Left ventricle myocardium inferior (tissue), 1 donor: ENCODE data around the gene CXCR4. TPM values are rescaled to one million over a fixed set of nuclear protein-coding genes. Genes with fewer than 3 reads are reported as not detected.

ENCODE experiments used
- DNase-seq: peaks from one replicate; pipeline ENCODE4 v3.0.0-alpha.2; 2020
- H3K27ac ChIP-seq: fragments of 200-600 bp; replicated peaks from 2 replicates; pipeline ENCODE4 v1.8.0; 2021
- H3K27me3 ChIP-seq: fragments of 200-600 bp; 2 replicates; pipeline ENCODE4 v1.8.0; 2021; ENCODE audit warnings: low read depth
- H3K36me3 ChIP-seq: fragments of 200-600 bp; 2 replicates; pipeline ENCODE4 v1.8.0; 2021
- H3K4me1 ChIP-seq: fragments of 200-600 bp; 2 replicates; pipeline ENCODE4 v1.8.0; 2021
- H3K4me3 ChIP-seq: fragments of 200-600 bp; 2 replicates; pipeline ENCODE4 v1.8.0; 2021; ENCODE audit warnings: mild to moderate bottlenecking, moderate library complexity
- H3K9me3 ChIP-seq: fragments of 200-600 bp; replicated peaks from 2 replicates; pipeline ENCODE4 v1.8.0; 2021
- intact Hi-C: fragments of 100-400 bp; cut with micrococcal nuclease; formaldehyde crosslinking; loops from one replicate; pipeline ENCODE4 v1.11.0; 2022
- total RNA-seq: library from RNA; stranded (reverse); fragmentation: NEBNext Ultra II Directional; extraction: Animal tissue kit (Norgen Biotek cat#: 25700); gene quantifications from one replicate; pipeline ENCODE4 v1.2.1, GENCODE V29; 2021
- TF ChIP-seq, protein P1 (sequence below): fragments of 200-600 bp; IDR thresholded peaks from 2 replicates; pipeline ENCODE4 v1.8.0; 2021; ENCODE audit warnings: antibody characterized with exemption, mild to moderate bottlenecking, borderline replicate concordance
- donor health status: DM: no; HTN: yes; CAD: no; lungs with severe emphysema.

The CXCR4 gene
- total RNA-seq, 1 donor from 2014 or later: 3.2 TPM

DNA sequence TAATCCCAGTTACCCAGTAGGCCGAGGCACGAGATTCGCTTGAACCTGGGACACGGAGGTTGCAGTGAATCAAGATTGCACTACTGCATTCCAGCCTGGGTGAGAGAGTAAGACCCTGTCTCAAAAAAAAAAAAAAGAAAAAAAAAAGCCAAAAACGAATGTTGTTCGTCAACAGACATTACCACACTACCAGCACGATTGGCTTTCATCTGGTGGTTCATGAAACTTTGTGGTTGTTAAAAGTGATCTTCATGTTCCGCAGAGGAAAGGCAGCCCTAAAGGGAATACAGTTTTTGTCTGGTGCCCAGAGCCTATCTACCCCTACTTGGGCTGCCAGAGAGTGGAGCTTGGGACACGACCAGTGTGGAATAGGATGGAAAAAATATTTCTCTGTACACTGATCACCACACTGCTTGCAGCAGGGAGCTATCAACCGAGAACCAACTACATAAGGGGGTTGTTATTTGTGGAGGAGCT, 13.6 kb upstream of the CXCR4 start:
- Histone ChIP-seq H3K9me3 (no peaks in the 10 kb centered on the region), H3K36me3 (no peaks in the 10 kb centered on the region), H3K4me1 (peaks cover under 1% of the 10 kb centered on the region), H3K27ac (no peak overlapping the region), H3K27me3 (peaks cover 14% of the 10 kb centered on the region), H3K4me3 (no peak overlapping the region)
- TF ChIP-seq, protein P1, sequence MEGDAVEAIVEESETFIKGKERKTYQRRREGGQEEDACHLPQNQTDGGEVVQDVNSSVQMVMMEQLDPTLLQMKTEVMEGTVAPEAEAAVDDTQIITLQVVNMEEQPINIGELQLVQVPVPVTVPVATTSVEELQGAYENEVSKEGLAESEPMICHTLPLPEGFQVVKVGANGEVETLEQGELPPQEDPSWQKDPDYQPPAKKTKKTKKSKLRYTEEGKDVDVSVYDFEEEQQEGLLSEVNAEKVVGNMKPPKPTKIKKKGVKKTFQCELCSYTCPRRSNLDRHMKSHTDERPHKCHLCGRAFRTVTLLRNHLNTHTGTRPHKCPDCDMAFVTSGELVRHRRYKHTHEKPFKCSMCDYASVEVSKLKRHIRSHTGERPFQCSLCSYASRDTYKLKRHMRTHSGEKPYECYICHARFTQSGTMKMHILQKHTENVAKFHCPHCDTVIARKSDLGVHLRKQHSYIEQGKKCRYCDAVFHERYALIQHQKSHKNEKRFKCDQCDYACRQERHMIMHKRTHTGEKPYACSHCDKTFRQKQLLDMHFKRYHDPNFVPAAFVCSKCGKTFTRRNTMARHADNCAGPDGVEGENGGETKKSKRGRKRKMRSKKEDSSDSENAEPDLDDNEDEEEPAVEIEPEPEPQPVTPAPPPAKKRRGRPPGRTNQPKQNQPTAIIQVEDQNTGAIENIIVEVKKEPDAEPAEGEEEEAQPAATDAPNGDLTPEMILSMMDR: no peak
- DNase-seq: no peak
- intact Hi-C loops: no loop called here

DNA sequence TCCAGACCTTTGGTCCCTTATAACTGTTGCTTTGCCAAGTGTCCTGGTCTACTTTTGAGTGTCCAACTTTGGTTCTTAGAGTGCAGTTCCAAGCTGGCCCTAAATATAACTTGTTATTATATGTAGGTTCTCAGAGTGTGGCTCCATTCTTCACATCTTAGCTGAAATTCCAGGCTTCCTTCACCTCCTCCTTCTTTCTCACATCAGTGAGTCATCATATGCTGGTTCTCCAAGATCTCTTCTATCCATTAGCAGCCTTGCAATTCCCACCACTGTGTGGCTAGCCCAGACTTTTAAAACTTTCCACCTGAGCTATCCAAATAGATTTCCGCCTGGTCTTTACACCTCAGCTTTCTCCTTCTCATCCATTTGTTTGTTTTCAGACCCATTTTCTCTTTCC, 12.6 kb upstream of the CXCR4 start:
- Histone ChIP-seq H3K4me3 (no peak overlapping the region), H3K36me3 (no peaks in the 10 kb centered on the region), H3K4me1 (peaks cover 10% of the 10 kb centered on the region), H3K9me3 (no peaks in the 10 kb centered on the region), H3K27ac (no peak overlapping the region), H3K27me3 (peaks cover 22% of the 10 kb centered on the region)
- intact Hi-C loops: no loop called here
- TF ChIP-seq, protein P1: no peak
- DNase-seq: no peak

DNA sequence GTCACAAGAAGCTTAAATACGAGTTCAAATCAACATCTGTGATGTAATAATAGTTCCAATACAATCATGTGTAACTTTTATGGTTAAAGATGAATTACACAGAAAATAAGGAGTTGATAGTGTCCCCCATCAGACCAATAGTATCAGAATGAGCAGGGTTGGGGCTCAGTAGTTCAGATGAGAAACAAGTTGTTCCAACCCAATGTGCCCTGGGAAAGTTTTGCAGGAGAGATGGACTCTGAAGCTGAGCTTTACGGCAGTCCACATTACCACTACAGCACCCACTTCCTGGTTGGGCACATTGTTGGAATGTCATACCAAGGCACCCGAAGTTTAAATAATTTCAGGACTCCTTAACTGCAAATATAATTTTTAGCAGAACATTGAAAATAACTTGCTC, 12.1 kb upstream of the CXCR4 start:
- intact Hi-C loops: no loop called here
- Histone ChIP-seq H3K36me3 (no peaks in the 10 kb centered on the region), H3K9me3 (no peaks in the 10 kb centered on the region), H3K27ac (no peak overlapping the region), H3K27me3 (peaks cover 27% of the 10 kb centered on the region), H3K4me3 (no peak overlapping the region), H3K4me1 (peaks cover 10% of the 10 kb centered on the region)
- DNase-seq: no peak
- TF ChIP-seq, protein P1: no peak

DNA sequence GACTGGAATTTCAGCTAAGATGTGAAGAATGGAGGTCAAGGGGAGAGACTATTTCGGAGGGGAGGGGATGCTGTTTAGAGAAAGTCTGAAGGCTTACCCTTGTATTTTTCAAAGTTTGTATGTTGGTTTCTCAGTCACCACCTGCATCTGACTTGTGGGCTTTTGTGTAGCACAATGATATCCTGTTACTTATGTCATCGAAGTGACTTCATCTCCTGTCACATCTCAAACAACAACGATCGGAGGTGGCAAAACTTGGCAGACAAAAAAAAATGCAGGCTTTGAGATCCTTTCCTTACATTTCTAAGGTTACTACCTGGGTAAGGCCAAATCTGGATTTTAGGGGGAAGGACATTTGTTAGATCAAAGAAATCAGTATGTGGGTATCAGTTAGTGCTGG, 11.7 kb upstream of the CXCR4 start:
- H3K36me3 ChIP-seq: no peaks in the 10 kb centered on the region

DNA sequence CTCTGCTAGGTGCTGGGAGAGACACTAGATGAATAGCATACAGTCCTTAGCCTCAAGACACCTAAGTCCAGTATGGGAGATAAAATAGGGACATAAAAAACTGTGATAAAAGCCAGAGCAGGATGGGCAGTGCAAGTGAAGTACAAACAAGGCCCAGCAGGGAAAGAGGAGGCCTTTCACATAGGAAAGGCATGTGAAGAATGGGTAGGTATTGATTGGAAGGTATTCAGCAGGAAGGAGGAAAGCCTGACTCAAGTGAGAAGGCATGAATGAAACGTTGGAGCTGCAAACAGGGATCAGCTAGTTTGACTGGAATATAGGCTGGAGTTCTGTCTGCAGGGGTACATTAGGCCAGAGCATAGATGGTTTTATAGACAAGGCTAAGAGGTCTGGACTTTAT, 11.0 kb upstream of the CXCR4 start:
- no peak overlapping the region for H3K27ac ChIP-seq
- no peak overlapping the region for H3K4me3 ChIP-seq
- no peaks in the 10 kb centered on the region for H3K9me3 ChIP-seq
- intact Hi-C loops: no loop called here
- no peak for DNase-seq
- peaks cover 10% of the 10 kb centered on the region for H3K4me1 ChIP-seq
- peaks cover 39% of the 10 kb centered on the region for H3K27me3 ChIP-seq
- TF ChIP-seq, protein P1: no peak
- H3K36me3 ChIP-seq: no peaks in the 10 kb centered on the region

More for the DNA sequence above, 11.7 kb upstream of the CXCR4 start:
- H3K4me1 ChIP-seq: peaks cover 10% of the 10 kb centered on the region
- no peaks in the 10 kb centered on the region for H3K9me3 ChIP-seq
- TF ChIP-seq, protein P1: no peak
- no peak overlapping the region for H3K4me3 ChIP-seq
- H3K27me3 ChIP-seq: peaks cover 32% of the 10 kb centered on the region
- no peak for DNase-seq
- intact Hi-C loops: no loop called here
- no peak overlapping the region for H3K27ac ChIP-seq
